Ectodermal cell (in vitro differentiated cells): ENCODE data around the gene ADCY2.

Source experiments
- H3K27ac ChIP-seq: 2 replicates; pipeline ENCODE4 v1.7.0; 2013; ENCODE audit warnings: mild to moderate bottlenecking, low read depth, low read length; ENCODE audit not compliant: insufficient read depth, poor library complexity, severe bottlenecking
- H3K27me3 ChIP-seq: 2 replicates; pipeline ENCODE4 v1.7.0; 2013; ENCODE audit warnings: mild to moderate bottlenecking, low read length; ENCODE audit not compliant: insufficient read depth, control insufficient read depth, poor library complexity, severe bottlenecking
- H3K36me3 ChIP-seq: one replicate; pipeline ENCODE4 v1.7.0; 2013; ENCODE audit warnings: low read length; ENCODE audit not compliant: control insufficient read depth, insufficient read depth
- H3K4me1 ChIP-seq: one replicate; pipeline ENCODE4 v1.7.0; 2013; ENCODE audit warnings: low read length; ENCODE audit not compliant: control insufficient read depth, insufficient read depth
- H3K4me3 ChIP-seq: 2 replicates; pipeline ENCODE4 v1.7.0; 2013; ENCODE audit warnings: low read depth, low read length, control low read depth; ENCODE audit not compliant: insufficient read depth
- H3K9me3 ChIP-seq: 2 replicates; pipeline ENCODE4 v1.7.0; 2013; ENCODE audit warnings: mild to moderate bottlenecking, low read length, moderate library complexity; ENCODE audit not compliant: control insufficient read depth
- WGBS, 2 experiments: methylation state at CpG; one replicate each; pipeline ENCODE4 v1.1.7; 2013; ENCODE audit warnings: missing lambda C conversion rate in 2 of 2; 5-methylcytosine and 5-hydroxymethylcytosine counted together

ADCY2 gene

DNA sequence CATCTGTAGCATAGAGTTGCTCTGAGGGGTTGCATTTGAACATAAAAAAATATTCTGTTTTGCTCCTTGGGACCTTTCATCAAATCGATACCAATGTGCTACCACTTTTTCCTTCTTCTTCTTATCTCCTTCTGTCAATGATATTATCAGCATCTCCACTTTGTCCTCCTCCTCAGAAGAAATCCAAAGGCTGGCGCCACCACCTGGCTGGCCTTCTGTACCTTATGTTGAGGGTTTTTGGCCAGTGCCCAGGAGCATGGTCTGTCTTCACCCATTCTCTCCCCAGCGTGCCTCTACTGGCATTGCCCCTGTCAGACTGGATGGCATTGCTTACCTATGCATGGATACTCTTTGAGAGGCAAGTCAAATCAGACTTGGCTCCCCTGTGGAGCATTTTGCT lies 287.8 kb downstream of the ADCY2 start:
- Histone ChIP-seq H3K9me3 (no peaks in the 10 kb centered on the region), H3K27me3 (no peaks in the 10 kb centered on the region), H3K27ac (no peak overlapping the region), H3K4me1 (no peaks in the 10 kb centered on the region), H3K4me3 (no peak overlapping the region), H3K36me3 (no peaks in the 10 kb centered on the region)
- WGBS, 2 experiments, result 86 to 90% methylated on average over 3 of the region's 3 CpGs

DNA sequence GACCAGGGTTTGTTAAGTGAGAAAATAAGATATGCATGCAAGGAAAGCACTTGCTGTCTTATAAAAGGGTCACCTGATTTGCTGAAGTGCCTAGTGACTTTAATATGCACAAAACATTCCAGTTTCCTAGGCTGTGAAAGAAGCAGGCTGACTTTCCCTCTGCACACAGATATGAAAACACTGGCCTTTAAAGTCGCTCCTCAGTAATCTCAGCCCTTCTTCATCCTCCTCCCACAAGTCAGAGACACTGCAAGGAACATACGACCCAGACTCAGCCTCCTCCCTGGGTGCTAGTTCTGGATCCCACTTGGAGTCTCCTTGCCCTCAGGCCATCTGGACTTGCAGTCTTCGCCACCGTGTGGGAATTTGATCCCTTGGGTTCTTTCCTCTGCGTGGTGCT lies 288.9 kb downstream of the ADCY2 start:
- no peak overlapping the region for H3K27ac ChIP-seq
- no peaks in the 10 kb centered on the region for H3K9me3 ChIP-seq
- no peaks in the 10 kb centered on the region for H3K27me3 ChIP-seq
- 90 to 92% methylated on average over 5 of the region's 5 CpGs for WGBS, 2 experiments
- H3K36me3 ChIP-seq, result no peaks in the 10 kb centered on the region
- H3K4me1 ChIP-seq, result no peaks in the 10 kb centered on the region
- no peak overlapping the region for H3K4me3 ChIP-seq

DNA sequence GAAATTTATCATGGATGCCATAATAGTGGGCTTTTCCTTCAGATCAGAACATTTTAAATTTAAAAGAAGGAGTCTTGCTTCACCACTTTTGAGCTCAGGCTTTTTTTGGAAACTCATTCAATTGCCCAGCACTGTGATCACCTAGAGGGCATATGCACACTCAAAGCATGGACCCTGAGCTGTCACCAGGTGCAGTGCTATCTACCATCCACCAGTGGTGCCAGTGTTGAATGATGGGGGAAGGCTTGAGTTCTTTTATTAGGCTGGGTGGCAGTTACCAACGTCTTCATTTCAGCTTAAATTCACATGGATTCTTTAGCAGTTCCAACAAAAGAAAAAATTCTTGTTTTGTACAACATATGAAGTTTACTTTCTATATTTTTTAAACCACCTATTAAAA lies 290.9 kb downstream of the ADCY2 start:
- H3K27me3 ChIP-seq, result no peaks in the 10 kb centered on the region

DNA sequence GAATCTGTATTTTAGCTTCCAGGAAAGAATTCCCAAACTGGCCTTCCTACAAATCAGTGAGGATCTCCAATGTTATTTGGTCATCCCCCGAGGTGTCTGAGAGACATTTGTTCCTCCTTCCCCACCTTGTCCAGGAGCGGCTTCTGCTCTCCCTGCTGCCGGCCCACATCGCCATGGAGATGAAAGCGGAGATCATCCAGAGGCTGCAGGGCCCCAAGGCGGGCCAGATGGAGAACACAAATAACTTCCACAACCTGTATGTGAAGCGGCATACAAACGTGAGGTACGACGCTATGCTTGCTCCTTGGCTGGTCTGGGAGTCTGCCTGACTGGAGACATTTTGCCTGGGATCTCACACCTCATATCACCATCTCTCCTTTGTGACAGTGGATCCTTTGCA lies 294.6 kb downstream of the ADCY2 start:
- peaks cover 5% of the 10 kb centered on the region for H3K4me1 ChIP-seq
- no peak overlapping the region for H3K27ac ChIP-seq
- 85 to 86% methylated on average over 10 of the region's 10 CpGs for WGBS, 2 experiments
- no peaks in the 10 kb centered on the region for H3K27me3 ChIP-seq
- no peaks in the 10 kb centered on the region for H3K9me3 ChIP-seq
- no peaks in the 10 kb centered on the region for H3K36me3 ChIP-seq
- no peak overlapping the region for H3K4me3 ChIP-seq

More for the DNA sequence above, 290.9 kb downstream of the ADCY2 start:
- H3K27ac ChIP-seq, result no peak overlapping the region
- H3K36me3 ChIP-seq, result no peaks in the 10 kb centered on the region
- WGBS, 2 experiments, result no CpG with 5 or more reads among the region's 1 CpG
- H3K4me1 ChIP-seq, result peaks cover 5% of the 10 kb centered on the region
- no peak overlapping the region for H3K4me3 ChIP-seq
- no peaks in the 10 kb centered on the region for H3K9me3 ChIP-seq

DNA sequence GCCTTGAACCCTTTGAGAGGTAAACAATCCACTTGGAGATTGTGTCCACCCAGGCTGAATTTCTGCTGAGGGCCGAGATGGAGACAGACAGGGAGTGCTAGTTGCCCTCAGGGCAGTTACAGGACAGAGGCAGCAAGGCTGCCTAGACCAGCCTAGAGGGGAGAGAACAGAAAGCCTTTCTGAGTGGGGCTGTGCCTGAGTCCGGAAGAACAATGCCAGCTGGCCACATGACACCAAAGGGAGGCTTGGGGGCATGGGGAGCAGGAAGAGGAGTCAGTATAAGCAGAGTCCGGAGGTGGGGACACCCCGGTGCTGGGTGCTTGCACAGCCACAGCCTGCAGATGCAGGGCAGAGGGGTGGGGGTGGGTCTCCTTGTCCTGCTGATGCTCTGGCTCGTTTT lies 309.3 kb downstream of the ADCY2 start:
- H3K27me3 ChIP-seq, result no peaks in the 10 kb centered on the region
- no peak overlapping the region for H3K4me3 ChIP-seq
- H3K36me3 ChIP-seq, result no peaks in the 10 kb centered on the region
- no peaks in the 10 kb centered on the region for H3K9me3 ChIP-seq
- no peaks in the 10 kb centered on the region for H3K4me1 ChIP-seq
- no peak overlapping the region for H3K27ac ChIP-seq
- 49 to 50% methylated on average over 5 of the region's 5 CpGs for WGBS, 2 experiments

DNA sequence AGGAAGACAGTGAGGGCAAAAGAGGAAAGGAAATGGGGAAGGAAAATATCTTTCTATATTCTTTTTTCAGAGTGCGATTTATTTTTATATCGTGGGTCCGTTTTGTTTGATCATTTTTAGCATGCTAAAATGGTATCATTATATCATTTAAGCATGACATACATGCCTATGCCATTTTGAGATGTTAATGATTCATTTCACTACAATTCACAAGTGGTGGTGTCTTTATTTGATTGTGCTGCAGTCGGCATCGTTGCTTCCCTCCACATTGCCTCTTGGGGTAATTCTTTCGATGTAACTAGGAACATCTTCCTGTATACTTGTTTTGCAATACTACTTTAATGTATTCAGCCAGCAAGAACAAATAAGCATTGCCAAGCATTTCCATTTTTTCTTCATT lies 309.8 kb downstream of the ADCY2 start:
- Histone ChIP-seq H3K9me3 (no peaks in the 10 kb centered on the region), H3K4me3 (no peak overlapping the region), H3K27ac (no peak overlapping the region), H3K4me1 (no peaks in the 10 kb centered on the region), H3K27me3 (no peaks in the 10 kb centered on the region), H3K36me3 (no peaks in the 10 kb centered on the region)
- WGBS, 2 experiments, result 92 to 100% methylated on average over 3 to 5 of the region's 6 CpGs

DNA sequence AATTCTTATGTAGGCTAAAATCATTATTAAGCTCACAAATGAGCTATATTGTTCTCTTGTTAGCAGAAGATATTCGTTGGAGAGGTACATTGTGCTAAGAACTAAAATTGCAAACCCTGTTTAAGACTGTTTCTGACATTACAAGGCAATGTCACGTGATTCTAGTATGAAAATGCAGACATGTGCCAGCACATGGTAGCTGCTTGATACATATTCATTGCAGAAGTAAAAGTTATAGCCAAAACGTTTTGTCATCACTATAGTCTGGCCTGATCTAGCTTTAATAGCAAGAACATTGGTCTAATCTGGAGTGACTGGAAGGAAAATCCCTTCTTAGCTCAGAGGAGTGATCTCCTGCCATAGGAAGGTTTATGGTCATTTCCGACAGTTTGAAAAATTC lies 310.3 kb downstream of the ADCY2 start:
- H3K9me3 ChIP-seq, result no peaks in the 10 kb centered on the region
- WGBS, 2 experiments, result 93 to 94% methylated on average over 4 of the region's 4 CpGs
- H3K36me3 ChIP-seq, result no peaks in the 10 kb centered on the region
- H3K27ac ChIP-seq, result no peak overlapping the region
- no peaks in the 10 kb centered on the region for H3K4me1 ChIP-seq
- H3K27me3 ChIP-seq, result no peaks in the 10 kb centered on the region
- no peak overlapping the region for H3K4me3 ChIP-seq

DNA sequence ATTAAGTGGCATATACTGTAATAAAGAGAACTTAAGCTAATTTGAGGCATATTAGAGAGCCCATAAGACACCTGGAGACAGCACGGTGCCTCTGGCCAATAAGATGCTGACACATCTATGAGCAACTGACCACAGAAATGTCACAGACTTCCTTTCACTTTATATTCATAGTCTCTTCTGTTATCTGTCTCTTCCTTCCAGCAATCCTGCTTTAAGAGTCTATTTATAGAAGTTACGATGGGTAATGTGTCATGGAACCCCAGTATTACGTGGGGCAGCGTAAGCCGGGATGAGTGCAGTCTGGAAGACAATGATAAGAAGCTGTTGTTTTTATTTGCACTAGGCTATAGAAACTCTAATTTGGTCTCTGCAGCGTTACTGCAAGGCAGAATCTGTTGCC lies 318.2 kb downstream of the ADCY2 start:
- H3K4me3 ChIP-seq, result no peak overlapping the region
- no peaks in the 10 kb centered on the region for H3K4me1 ChIP-seq
- H3K27me3 ChIP-seq, result no peaks in the 10 kb centered on the region
- H3K9me3 ChIP-seq, result no peaks in the 10 kb centered on the region
- H3K27ac ChIP-seq, result no peak overlapping the region
- no peaks in the 10 kb centered on the region for H3K36me3 ChIP-seq
- WGBS, 2 experiments, result 94 to 97% methylated on average over 6 of the region's 6 CpGs

DNA sequence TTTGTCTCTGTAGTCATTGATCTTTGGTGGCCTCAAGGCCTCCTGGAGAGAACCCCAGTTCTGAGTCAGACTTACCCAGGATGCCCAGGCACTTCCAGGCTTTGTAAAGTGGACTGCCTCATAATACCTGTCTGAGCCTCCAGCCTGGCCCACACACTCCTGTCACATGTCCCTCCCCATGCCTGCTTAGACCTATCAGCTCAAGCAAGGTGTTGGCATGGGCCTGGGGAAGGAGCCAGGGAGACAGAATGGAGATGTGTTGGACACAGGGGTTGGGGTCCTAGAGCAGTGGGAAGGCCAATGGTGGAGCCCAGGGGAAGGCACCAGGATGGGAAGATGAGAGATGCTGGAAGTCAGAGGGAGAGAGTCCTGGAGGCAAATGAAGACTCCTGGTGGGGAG lies 318.8 kb downstream of the ADCY2 start:
- Histone ChIP-seq H3K27me3 (no peaks in the 10 kb centered on the region), H3K4me3 (no peak overlapping the region), H3K36me3 (no peaks in the 10 kb centered on the region), H3K9me3 (no peaks in the 10 kb centered on the region), H3K27ac (no peak overlapping the region), H3K4me1 (no peaks in the 10 kb centered on the region)

DNA sequence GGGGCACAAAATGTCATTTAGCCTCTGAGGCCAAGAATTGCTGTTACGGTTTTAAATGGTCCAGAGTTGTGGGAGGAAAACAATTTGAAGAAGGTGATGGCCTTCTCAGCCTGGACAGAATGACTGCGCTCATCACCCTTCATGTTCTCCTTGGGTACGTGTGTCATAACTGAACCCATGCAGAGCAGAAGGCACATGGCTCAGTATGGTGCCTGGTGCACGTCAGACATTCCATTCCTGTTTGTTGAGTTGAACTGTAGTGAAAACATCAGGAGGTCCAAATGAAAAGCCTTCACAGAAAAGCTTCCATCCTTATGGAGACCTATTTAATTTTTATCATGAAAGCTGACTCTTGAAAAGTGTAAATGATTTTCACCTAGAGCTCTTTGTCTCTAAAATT lies 321.8 kb downstream of the ADCY2 start:
- WGBS, 2 experiments, result 78 to 86% methylated on average over 4 of the region's 4 CpGs
- H3K27ac ChIP-seq, result no peak overlapping the region
- no peak overlapping the region for H3K4me3 ChIP-seq
- H3K27me3 ChIP-seq, result no peaks in the 10 kb centered on the region
- H3K36me3 ChIP-seq, result no peaks in the 10 kb centered on the region
- no peaks in the 10 kb centered on the region for H3K9me3 ChIP-seq
- H3K4me1 ChIP-seq, result no peaks in the 10 kb centered on the region

DNA sequence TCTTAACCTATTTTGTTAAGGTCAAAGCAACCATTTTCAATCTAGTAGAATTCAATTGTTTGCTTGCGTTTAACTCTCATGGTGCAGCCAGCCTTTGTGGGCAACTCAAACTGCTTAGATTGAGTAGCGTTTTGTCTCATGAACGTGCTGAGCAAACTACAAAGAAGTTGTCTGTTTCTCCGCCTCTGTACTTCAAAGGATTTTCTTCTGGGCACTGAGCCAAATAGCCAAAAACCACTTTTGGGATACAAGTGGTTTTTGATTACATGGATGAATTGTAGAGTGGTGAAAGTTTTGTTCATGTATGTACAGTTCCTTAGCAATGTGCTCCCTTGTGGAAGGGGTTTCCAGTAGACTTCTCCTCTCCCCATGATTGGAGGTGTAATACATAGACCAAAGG lies 332.1 kb downstream of the ADCY2 start:
- Histone ChIP-seq H3K4me1 (no peaks in the 10 kb centered on the region), H3K4me3 (no peak overlapping the region), H3K9me3 (no peaks in the 10 kb centered on the region), H3K36me3 (no peaks in the 10 kb centered on the region), H3K27me3 (no peaks in the 10 kb centered on the region), H3K27ac (peak overlapping the region; percentile 36)
- 91% methylated on average over 4 of the region's 4 CpGs for WGBS, 2 experiments
